ENCODE data around the gene SPDYE18.
A peak's percentile ranks its signal among the peaks of the same experiment; 100 is the strongest.
"Not testable (repeated sequence)": the region's sequence is repeated elsewhere in the genome, so short reads cannot be mapped to it uniquely, and the experiment has no call there.

The SPDYE18 gene

DNA sequence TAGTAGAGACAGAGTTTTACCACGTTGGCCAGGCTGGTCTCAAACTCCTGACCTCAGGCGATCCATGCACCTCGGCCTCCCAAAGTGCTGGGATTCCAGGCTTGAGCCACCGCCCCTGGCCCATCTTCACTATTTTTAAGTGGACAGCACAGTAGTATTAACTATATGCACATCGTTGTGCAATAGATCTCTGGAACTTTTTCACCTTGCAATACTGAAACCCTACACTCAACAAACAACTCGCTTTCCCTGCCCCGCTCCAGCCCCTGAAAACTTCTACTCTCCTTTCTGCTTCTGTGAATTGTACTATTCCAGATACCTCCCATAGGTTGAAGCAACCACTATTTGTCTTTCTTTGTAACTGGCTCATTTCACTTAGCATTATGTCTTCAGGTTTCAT, 3.5 kb upstream of the SPDYE18 start:
- H3K36me3 ChIP-seq (replicated peaks); H3K4me3 ChIP-seq (ENCODE audit: low read depth, low read length); H3K27ac ChIP-seq; in situ Hi-C loops (cut with HindIII; ENCODE audit: low pct_ligation_motif_present, low sequenced_read_pairs); DNase-seq; H3K27me3 ChIP-seq (replicated peaks): not testable (repeated sequence)

DNA sequence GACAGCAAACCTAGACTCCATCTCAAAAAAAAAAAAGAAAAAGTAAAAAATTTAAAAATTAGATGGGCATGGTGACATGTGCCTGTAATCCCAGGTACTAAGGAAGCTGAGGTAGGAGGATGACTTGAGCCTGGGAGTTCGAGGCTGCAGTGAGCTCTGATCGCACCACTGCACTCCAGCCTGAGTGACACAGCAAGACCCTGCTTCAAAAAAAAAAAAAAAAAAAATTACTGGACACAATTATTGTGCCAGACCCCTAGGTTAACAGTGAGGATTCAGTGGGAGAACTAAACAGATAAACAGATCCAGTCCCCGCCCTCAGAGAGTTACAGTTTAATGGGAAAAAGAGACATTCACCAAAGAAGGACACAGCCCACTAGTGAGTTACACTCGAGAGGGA, 1.4 kb upstream of the SPDYE18 start:
- in situ Hi-C loops (cut with HindIII; ENCODE audit: low pct_ligation_motif_present, low sequenced_read_pairs); H3K36me3 ChIP-seq (replicated peaks); H3K27me3 ChIP-seq (replicated peaks); H3K27ac ChIP-seq; H3K4me3 ChIP-seq (ENCODE audit: low read depth, low read length); DNase-seq: not testable (repeated sequence)

DNA sequence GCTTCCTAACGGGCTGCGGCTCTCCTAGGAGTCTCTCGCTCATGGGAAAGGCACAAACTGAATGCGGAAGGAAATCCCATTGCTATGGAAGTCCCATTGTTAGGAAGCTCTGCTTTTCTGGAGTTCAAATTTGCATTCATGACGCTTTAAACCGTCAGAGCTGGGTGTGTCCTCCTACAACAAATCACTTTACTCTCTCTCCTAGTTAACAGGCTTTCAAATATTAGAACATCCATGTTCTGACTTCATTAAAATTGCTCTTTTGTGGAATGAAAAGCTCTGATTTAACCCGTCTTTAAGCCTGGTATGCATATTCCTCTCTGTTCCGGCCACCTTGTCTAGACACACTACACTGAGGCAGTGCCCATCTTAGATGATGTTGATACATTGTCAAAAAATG, 30.1 kb downstream of the SPDYE18 start, which contains the start of gene SPDYE17:
SPDYE17 (minus strand) TSS at position 101 of the 400 bp plus-strand sequence. CDS start 1,791 bp downstream, outside the sequence.
- DNase-seq; H3K27ac ChIP-seq; H3K27me3 ChIP-seq (replicated peaks); in situ Hi-C loops (cut with HindIII; ENCODE audit: low pct_ligation_motif_present, low sequenced_read_pairs); H3K4me3 ChIP-seq (ENCODE audit: low read depth, low read length); H3K36me3 ChIP-seq (replicated peaks): not testable (repeated sequence)

DNA sequence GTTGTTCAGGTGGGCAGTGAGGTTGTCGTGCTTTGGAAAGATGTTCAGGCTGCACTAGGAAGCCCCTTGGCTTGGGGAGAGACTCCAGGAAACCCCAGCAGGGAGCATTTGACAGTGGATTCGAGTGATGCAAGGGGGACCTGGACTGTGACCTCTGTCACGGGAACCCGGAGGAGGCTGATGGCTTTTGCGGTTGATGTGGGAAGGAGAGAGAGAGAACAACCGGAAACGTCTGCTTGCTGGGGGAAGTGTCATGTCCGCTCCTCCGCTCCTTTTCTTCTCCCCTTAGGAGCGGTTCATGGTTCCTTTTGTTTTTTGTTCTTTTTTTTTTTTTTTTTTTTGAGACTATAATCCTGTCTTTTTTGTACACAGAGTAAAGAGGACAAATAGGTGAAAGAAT, 36.0 kb downstream of the SPDYE18 start:
- in situ Hi-C loops (cut with HindIII; ENCODE audit: low pct_ligation_motif_present, low sequenced_read_pairs); H3K27me3 ChIP-seq (replicated peaks); H3K36me3 ChIP-seq (replicated peaks): not testable (repeated sequence)

DNA sequence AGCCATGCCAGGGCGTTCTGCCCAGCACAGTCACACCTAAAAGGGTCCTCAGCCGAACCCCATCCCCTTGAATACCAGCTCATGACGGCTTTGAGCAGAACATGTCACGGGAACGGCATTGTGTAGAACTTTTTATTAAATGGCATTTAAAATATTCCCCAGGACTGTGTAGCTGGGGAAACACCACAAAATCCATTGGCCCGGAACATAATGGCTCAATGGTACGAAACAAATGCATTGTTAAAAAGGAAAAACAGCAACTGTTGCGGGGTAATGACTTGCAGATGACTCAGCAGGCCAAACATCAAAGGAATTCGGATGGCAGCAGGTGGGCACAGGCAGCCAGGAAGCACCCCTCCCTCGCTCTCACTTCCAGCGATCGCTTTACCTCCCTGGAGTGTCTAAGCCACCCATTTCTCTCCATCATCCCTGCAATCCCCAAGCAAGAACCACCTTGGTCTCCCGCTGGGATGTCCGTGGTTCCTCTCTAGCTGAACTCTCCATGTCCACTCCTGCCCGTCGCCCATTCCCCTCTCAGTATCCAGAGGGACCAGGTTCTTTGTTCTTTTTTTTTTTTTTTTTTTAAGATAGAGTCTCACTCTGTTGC, 52.2 kb downstream of the SPDYE18 start:
- H3K4me3 ChIP-seq (ENCODE audit: low read depth, low read length); H3K27ac ChIP-seq; H3K36me3 ChIP-seq (replicated peaks); H3K27me3 ChIP-seq (replicated peaks); in situ Hi-C loops (cut with HindIII; ENCODE audit: low pct_ligation_motif_present, low sequenced_read_pairs): not testable (repeated sequence)
- DNase-seq, result peak; percentile 34

More for the DNA sequence above, 36.0 kb downstream of the SPDYE18 start:
- DNase-seq; H3K4me3 ChIP-seq (ENCODE audit: low read depth, low read length); H3K27ac ChIP-seq: not testable (repeated sequence)

DNA sequence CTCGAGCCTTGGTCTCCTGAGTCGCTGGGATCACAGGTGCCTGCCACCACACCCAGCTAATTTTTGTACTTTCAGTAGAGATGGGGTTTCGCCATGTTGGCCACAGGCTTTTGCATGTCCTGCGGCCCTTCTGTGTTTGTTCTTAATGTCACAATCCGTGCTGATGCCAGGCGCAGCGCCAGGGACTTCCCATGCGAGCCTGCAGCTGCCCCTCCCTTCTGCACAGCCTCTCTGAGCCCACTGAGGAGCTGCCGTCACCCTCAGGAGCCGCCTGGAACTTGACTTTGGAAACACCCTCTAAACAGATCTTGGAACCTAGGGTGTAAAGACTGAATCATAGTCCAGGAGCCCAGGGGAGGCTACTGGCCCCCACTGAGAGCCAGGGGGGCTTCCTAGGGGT, 54.4 kb downstream of the SPDYE18 start:
- H3K27ac ChIP-seq; H3K4me3 ChIP-seq (ENCODE audit: low read depth, low read length); H3K27me3 ChIP-seq (replicated peaks); in situ Hi-C loops (cut with HindIII; ENCODE audit: low pct_ligation_motif_present, low sequenced_read_pairs); H3K36me3 ChIP-seq (replicated peaks); DNase-seq: not testable (repeated sequence)

DNA sequence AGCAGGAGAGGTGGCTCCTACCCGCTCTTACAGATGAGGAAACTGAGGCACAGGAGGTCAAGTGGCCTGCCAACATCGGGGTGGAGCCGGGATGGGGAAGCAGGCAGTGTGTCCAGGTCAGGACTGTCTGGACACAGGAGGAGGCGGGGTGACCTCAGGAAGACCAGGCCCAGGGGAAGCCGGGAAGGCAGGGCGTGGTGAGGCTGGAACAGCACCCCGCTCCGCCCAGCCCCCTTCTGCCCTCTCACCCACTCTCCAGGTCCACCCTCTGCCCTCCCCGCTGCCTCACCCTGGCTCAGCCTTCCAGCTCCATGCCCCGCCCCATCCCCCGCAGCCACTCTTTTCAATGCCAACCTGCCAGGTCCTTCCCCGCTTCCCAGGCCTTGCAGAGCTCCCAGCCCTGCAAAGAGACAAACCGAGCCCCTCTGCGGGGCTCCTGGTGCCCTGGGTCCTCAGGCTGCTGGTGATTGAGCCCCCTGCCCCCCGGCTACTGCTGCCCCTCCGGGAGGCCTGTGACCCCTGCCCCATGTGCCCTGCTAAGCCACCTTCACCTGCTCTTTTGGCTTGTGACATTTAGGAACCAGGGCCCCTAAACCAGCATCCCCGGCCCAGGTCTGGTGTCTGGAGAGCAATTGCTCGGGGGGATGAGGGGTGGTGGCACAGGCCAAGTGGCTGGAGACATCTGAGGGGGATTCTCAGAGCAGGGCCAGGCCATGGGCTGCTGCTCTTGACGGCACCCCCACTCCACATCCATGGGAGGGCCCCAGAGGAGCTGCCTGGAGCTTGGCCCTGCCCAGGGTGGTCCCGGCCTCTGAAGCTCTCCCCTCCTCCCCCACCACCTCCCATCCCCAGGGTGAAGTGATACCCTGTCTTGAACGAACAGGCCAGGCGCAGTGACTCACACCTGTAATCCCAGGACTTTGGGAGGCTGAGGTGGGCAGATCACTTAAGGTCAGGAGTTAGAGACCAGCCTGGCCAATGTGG, 55.9 kb downstream of the SPDYE18 start:
- H3K4me3 ChIP-seq (ENCODE audit: low read depth, low read length); H3K27ac ChIP-seq; H3K36me3 ChIP-seq (replicated peaks); H3K27me3 ChIP-seq (replicated peaks); DNase-seq; in situ Hi-C loops (cut with HindIII; ENCODE audit: low pct_ligation_motif_present, low sequenced_read_pairs): not testable (repeated sequence)

DNA sequence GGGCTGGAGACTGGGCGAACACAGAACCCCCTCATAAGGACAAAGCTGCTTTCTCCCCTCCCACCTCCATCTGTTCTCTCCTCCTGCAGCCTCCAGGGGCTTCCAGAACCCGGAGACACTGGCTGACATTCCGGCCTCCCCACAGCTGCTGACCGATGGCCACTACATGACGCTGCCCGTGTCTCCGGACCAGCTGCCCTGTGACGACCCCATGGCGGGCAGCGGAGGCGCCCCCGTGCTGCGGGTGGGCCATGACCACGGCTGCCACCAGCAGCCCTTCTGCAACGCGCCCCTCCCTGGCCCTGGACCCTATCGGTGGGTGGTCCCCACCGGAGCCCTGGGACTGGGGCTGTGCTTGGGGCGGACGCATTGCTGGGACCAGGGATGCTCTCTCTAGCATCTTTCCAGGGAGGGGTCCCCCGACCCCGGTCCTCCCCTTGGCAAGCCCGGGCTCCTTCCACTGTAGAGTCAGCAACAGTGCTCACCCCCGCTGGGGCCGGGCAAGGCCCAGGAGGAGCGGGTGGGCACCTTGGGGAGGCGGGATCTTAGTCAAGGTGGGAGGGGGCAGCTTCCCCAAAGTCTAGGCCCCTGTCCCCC, 56.8 kb downstream of the SPDYE18 start:
- H3K4me3 ChIP-seq (ENCODE audit: low read depth, low read length); DNase-seq; in situ Hi-C loops (cut with HindIII; ENCODE audit: low pct_ligation_motif_present, low sequenced_read_pairs); H3K27me3 ChIP-seq (replicated peaks); H3K36me3 ChIP-seq (replicated peaks); H3K27ac ChIP-seq: not testable (repeated sequence)

DNA sequence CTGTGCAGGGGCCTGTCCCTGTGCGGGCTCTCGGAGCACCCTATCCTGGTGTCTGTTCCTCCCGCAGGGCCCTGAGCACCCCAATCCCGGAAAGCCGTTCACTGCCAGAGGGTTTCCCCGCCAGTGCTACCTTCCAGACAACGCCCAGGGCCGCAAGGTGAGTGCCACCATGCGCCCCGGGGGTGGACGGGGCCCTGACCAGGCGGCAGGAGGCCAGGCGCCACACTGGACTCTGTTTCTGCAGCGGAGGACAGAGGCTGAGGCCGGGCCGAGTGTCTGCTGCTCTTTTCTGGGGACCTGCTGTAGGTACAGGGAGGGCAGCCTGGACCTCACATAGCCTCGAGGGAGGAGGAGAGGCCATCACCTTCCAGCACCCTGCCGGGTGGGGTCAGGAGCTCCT, 58.2 kb downstream of the SPDYE18 start:
- H3K27ac ChIP-seq; in situ Hi-C loops (cut with HindIII; ENCODE audit: low pct_ligation_motif_present, low sequenced_read_pairs); H3K4me3 ChIP-seq (ENCODE audit: low read depth, low read length); DNase-seq; H3K36me3 ChIP-seq (replicated peaks); H3K27me3 ChIP-seq (replicated peaks): not testable (repeated sequence)

DNA sequence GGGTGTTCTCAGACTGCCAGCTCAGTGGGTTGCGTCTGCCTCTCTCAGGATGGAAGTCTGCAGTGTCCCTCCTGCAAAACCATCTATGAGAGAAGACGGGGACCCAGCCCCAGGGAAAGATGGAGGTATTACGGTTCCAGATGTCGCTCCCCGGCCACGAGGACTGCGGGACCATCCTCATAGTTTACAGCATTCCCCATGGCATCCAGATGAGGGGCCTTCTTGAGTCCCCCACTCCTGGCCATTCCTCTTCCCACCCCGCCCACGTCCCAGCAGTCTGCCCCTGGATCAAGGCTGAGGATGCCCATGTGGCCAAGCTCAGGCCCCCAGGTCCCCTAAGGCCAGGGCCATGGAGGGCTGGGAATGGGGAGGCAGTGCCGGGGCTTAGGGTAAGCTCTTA, 59.1 kb downstream of the SPDYE18 start:
- in situ Hi-C loops (cut with HindIII; ENCODE audit: low pct_ligation_motif_present, low sequenced_read_pairs); H3K27ac ChIP-seq; H3K4me3 ChIP-seq (ENCODE audit: low read depth, low read length); DNase-seq; H3K27me3 ChIP-seq (replicated peaks); H3K36me3 ChIP-seq (replicated peaks): not testable (repeated sequence)

DNA sequence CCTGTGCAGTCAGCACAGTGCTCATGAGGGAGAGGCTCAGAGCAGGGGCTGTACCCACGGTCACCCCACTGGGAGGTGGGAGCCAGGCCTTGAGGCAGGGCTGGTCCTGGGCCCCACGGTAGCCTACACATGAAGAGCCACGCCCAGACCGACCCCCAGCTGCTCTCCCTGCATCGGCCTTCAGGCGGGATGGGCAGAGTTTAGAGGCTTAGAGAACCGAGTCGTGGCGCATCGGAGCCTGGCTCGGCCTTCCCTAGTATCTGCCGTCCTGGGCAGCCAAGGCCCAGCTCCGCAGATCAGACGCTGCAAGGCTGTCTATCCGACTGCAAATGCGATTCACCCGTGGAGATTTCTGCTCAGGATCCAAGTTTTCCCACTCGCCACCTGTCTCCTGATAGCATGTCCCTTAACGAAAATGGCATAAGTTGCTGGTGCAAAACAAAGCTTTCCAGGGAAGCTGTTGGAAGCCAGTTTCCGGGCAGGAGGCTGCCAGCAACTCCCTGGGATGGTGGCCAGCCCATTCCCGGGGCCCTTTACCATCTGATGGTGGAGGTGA, 59.6 kb downstream of the SPDYE18 start:
- in situ Hi-C loops (cut with HindIII; ENCODE audit: low pct_ligation_motif_present, low sequenced_read_pairs), result not testable (repeated sequence)

DNA sequence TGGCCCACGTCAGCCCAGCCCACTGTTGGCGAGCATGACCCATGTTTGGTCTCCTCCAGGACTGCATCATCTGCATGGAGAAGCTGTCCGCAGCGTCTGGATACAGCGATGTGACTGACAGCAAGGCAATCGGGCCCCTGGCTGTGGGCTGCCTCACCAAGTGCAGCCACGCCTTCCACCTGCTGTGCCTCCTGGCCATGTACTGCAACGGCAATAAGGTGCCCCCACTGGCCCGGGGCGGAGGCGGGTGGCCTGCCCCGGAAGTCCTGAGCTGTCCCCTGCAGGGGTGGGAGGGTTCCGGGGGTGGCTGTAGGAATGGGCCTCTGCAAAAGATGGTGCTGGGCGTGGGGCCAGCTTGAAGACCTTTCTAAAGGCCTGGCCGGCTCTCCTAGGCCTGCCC, 60.3 kb downstream of the SPDYE18 start:
- H3K4me3 ChIP-seq (ENCODE audit: low read depth, low read length); H3K36me3 ChIP-seq (replicated peaks); H3K27ac ChIP-seq; H3K27me3 ChIP-seq (replicated peaks); in situ Hi-C loops (cut with HindIII; ENCODE audit: low pct_ligation_motif_present, low sequenced_read_pairs); DNase-seq: not testable (repeated sequence)

More for the DNA sequence above, 59.6 kb downstream of the SPDYE18 start:
- H3K36me3 ChIP-seq (replicated peaks); DNase-seq; H3K27ac ChIP-seq; H3K4me3 ChIP-seq (ENCODE audit: low read depth, low read length); H3K27me3 ChIP-seq (replicated peaks): not testable (repeated sequence)
